ENCODE measurements around the gene PLXDC2.
"Not testable (repeated sequence)": the region's sequence is repeated elsewhere in the genome, so short reads cannot be mapped to it uniquely, and the experiment has no call there.

PLXDC2 gene

DNA sequence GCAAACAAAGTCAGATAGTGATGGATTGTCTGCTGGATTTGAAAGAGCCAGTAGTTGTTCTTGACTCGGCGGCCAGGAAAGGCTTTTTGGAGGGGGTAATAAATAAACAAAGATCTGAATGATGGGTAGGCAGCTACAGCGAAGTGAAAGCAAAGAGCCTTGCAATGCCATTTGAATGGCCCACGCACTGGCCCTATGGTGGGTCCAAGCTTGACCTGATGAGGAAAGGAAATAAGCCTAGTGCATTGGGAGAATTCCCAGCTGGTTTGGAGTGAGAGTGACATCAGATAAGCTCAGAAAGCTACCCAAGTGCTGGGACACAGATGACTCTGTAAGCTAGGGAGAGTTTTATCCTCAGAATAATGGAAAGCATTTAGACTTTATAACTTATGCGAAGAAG, 365.2 kb downstream of the PLXDC2 start:
- Histone ChIP-seq H3K4me3 (ENCODE audit: low read depth, low read length) (no peak overlapping the region), H3K36me3 (ENCODE audit: control insufficient read depth in 2 of 2, insufficient read depth in 1 of 2, low read length in 2 of 2) (no peaks in the 10 kb centered on the region), H3K27ac (ENCODE audit: extremely low read depth, low read depth, low read length) (no peak overlapping the region), H3K9me3 (ENCODE audit: control insufficient read depth, insufficient read depth, low read depth, low read length) (no peaks in the 10 kb centered on the region), H3K4me1 (ENCODE audit: control insufficient read depth, insufficient read depth, low read length) (no peaks in the 10 kb centered on the region)
- TF ChIP-seq ZNF768 (tag by site-specific recombination; IDR thresholded peaks at IDR 0.05), result no peak
- no peak for TF ChIP-seq FEZF1 (tag by site-specific recombination; IDR thresholded peaks at IDR 0.05)
- no peak for TF ChIP-seq ZNF548 (tag by site-specific recombination; IDR thresholded peaks at IDR 0.05)
- TF ChIP-seq, protein P1, sequence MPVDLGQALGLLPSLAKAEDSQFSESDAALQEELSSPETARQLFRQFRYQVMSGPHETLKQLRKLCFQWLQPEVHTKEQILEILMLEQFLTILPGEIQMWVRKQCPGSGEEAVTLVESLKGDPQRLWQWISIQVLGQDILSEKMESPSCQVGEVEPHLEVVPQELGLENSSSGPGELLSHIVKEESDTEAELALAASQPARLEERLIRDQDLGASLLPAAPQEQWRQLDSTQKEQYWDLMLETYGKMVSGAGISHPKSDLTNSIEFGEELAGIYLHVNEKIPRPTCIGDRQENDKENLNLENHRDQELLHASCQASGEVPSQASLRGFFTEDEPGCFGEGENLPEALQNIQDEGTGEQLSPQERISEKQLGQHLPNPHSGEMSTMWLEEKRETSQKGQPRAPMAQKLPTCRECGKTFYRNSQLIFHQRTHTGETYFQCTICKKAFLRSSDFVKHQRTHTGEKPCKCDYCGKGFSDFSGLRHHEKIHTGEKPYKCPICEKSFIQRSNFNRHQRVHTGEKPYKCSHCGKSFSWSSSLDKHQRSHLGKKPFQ (tag by site-specific recombination; IDR thresholded peaks at IDR 0.05), result no peak
- no peak for TF ChIP-seq ZNF404 (tag by site-specific recombination; IDR thresholded peaks at IDR 0.05)
- CTCF ChIA-PET, result interaction anchor here (0.5 kb wide), 1 partner anchor 69 kb away, joined by 10 read pairs; no protein-coding TSS in a partner anchor
- POLR2A ChIA-PET, result no interaction called here

DNA sequence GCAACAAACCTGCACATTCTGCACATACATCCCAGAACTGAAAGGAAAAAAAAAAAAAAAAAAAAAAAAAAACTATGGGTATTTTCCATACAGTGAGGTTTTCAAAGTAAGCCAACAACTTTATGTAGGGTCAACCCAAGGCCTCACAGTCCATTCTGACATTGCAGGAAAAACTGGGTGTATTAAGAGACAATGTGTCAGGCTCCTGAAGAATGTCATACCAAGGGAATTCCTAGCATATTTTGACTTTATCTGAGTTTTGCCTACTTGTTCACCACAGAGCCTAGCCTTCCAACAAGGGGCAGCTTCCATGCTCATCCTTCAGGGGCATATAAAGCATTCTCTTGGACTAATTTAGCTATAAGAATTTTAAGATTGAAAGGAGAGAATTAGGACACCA, 368.9 kb downstream of the PLXDC2 start:
- Histone ChIP-seq H3K9me3 (ENCODE audit: control insufficient read depth, insufficient read depth, low read depth, low read length) (no peaks in the 10 kb centered on the region), H3K4me3 (ENCODE audit: low read depth, low read length) (no peak overlapping the region), H3K27ac (ENCODE audit: extremely low read depth, low read depth, low read length) (no peak overlapping the region), H3K36me3 (ENCODE audit: control insufficient read depth in 2 of 2, insufficient read depth in 1 of 2, low read length in 2 of 2) (no peaks in the 10 kb centered on the region), H3K4me1 (ENCODE audit: control insufficient read depth, insufficient read depth, low read length) (no peaks in the 10 kb centered on the region)
- ChIA-PET CTCF (no interaction called here), POLR2A (no interaction called here)
- TF ChIP-seq ZNF202 (tag by site-specific recombination; IDR thresholded peaks at IDR 0.05; ENCODE audit: borderline replicate concordance), result no peak
- TF ChIP-seq ZNF335 (tag by site-specific recombination; conservative IDR thresholded peaks at IDR 0.05), result no peak
- no peak for TF ChIP-seq ZNF830 (tag by site-specific recombination; IDR thresholded peaks at IDR 0.05; ENCODE audit: low read depth)
- no peak for TF ChIP-seq ZNF837 (tag by site-specific recombination; IDR thresholded peaks at IDR 0.05)
- TF ChIP-seq GFI1B (tag by site-specific recombination; IDR thresholded peaks at IDR 0.05), result no peak
- TF ChIP-seq ZNF610 (tag by site-specific recombination; IDR thresholded peaks at IDR 0.05; ENCODE audit: borderline replicate concordance), result no peak
- no peak for TF ChIP-seq IKZF3 (tag by site-specific recombination; IDR thresholded peaks at IDR 0.05)
- TF ChIP-seq, protein P2, sequence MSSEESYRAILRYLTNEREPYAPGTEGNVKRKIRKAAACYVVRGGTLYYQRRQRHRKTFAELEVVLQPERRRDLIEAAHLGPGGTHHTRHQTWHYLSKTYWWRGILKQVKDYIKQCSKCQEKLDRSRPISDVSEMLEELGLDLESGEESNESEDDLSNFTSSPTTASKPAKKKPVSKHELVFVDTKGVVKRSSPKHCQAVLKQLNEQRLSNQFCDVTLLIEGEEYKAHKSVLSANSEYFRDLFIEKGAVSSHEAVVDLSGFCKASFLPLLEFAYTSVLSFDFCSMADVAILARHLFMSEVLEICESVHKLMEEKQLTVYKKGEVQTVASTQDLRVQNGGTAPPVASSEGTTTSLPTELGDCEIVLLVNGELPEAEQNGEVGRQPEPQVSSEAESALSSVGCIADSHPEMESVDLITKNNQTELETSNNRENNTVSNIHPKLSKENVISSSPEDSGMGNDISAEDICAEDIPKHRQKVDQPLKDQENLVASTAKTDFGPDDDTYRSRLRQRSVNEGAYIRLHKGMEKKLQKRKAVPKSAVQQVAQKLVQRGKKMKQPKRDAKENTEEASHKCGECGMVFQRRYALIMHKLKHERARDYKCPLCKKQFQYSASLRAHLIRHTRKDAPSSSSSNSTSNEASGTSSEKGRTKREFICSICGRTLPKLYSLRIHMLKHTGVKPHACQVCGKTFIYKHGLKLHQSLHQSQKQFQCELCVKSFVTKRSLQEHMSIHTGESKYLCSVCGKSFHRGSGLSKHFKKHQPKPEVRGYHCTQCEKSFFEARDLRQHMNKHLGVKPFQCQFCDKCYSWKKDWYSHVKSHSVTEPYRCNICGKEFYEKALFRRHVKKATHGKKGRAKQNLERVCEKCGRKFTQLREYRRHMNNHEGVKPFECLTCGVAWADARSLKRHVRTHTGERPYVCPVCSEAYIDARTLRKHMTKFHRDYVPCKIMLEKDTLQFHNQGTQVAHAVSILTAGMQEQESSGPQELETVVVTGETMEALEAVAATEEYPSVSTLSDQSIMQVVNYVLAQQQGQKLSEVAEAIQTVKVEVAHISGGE (tag by site-specific recombination; conservative IDR thresholded peaks at IDR 0.05; ENCODE audit: low read depth), result no peak
- TF ChIP-seq ZFP37 (tag by site-specific recombination; IDR thresholded peaks at IDR 0.05), result no peak
- no peak for TF ChIP-seq ZEB2 (tag by site-specific recombination; IDR thresholded peaks at IDR 0.05)
- no peak for TF ChIP-seq OVOL3 (tag by site-specific recombination; IDR thresholded peaks at IDR 0.05)
- TF ChIP-seq ZNF366 (tag by site-specific recombination; conservative IDR thresholded peaks at IDR 0.05), result no peak
- no peak for TF ChIP-seq ZNF391 (tag by site-specific recombination; IDR thresholded peaks at IDR 0.05; ENCODE audit: borderline replicate concordance, low read depth)
- no peak for TF ChIP-seq ZNF221 (tag by site-specific recombination; IDR thresholded peaks at IDR 0.05; ENCODE audit: borderline replicate concordance)
- no peak for TF ChIP-seq ZNF776 (tag by site-specific recombination; IDR thresholded peaks at IDR 0.05; ENCODE audit: borderline replicate concordance)
- TF ChIP-seq ZFP41 (tag by site-specific recombination; IDR thresholded peaks at IDR 0.05; ENCODE audit: borderline replicate concordance), result no peak
- TF ChIP-seq YY1 (tag by site-specific recombination; IDR thresholded peaks at IDR 0.05), result no peak
- no peak for TF ChIP-seq ZNF140 (tag by site-specific recombination; IDR thresholded peaks at IDR 0.05)
- no peak for TF ChIP-seq GLI4 (tag by site-specific recombination; IDR thresholded peaks at IDR 0.05)

DNA sequence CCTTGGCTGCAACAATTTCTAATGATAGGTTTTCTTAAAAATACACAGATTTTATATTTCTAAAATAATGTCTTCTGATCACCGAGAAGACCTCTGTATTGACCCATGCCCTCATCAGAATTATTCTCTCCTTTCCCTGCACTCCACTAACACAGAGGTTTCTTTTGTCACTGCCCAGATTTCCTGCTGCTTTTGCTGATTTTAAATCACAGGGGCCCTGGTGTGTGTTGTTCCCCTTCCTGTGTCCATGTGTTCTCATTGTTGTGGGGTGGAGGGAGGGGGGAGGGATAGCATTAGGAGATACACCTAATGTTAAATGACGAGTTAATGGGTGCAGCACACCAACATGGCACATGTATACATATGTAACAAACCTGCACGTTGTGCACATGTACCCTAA, 375.2 kb downstream of the PLXDC2 start:
- H3K27ac ChIP-seq (ENCODE audit: extremely low read depth, low read depth, low read length); H3K4me1 ChIP-seq (ENCODE audit: control insufficient read depth, insufficient read depth, low read length); CTCF ChIA-PET; H3K9me3 ChIP-seq (ENCODE audit: control insufficient read depth, insufficient read depth, low read depth, low read length); POLR2A ChIA-PET; H3K36me3 ChIP-seq (ENCODE audit: control insufficient read depth in 2 of 2, insufficient read depth in 1 of 2, low read length in 2 of 2); H3K4me3 ChIP-seq (ENCODE audit: low read depth, low read length): not testable (repeated sequence)
